ENCODE results near the gene BRF1. TPM values are rescaled to one million over a fixed set of nuclear protein-coding genes. Genes with fewer than 3 reads are reported as not detected.
A peak's percentile ranks its signal among the peaks of the same experiment; 100 is the strongest.
"Not testable (repeated sequence)": the region's sequence is repeated elsewhere in the genome, so short reads cannot be mapped to it uniquely, and the experiment has no call there.

BRF1 gene
- total RNA-seq, 1 experiment from 2014 or later, result 26.4 TPM

- CTCF ChIA-PET, result interaction anchor here (0.6 kb wide), 1 partner anchor 92 kb away, joined by 3 read pairs; no protein-coding TSS in a partner anchor
- H3K36me3 Mint-ChIP-seq, result peaks cover 4% of the 10 kb centered on the region; the same call in 1 of the 2 replicates
- H3K27me3 Mint-ChIP-seq (ENCODE audit: low read depth), result no peaks in the 10 kb centered on the region
- H3K4me3 Mint-ChIP-seq, result no peak overlapping the region
- peaks cover 11% of the 10 kb centered on the region for H3K4me1 Mint-ChIP-seq
- TF ChIP-seq ZNF396 (CRISPR knock-in tag; IDR thresholded peaks at IDR 0.05; ENCODE audit: borderline replicate concordance), result no peak
- TF ChIP-seq USF1 (CRISPR knock-in tag; IDR thresholded peaks at IDR 0.05), result no peak
- TF ChIP-seq E2F4 (CRISPR knock-in tag; IDR thresholded peaks at IDR 0.05; ENCODE audit: borderline replicate concordance, low read depth), result no peak
- no peak for TF ChIP-seq GABPB1 (CRISPR knock-in tag; IDR thresholded peaks at IDR 0.05)
- TF ChIP-seq IRF1 (CRISPR knock-in tag; IDR thresholded peaks at IDR 0.05), result no peak
- no peak for TF ChIP-seq CREB1 (CRISPR knock-in tag; IDR thresholded peaks at IDR 0.05)
- TF ChIP-seq ZNF121 (CRISPR knock-in tag; IDR thresholded peaks at IDR 0.05), result no peak
- TF ChIP-seq MAX (CRISPR knock-in tag; IDR thresholded peaks at IDR 0.05), result no peak
- ATAC-seq (no peak), DNase-seq (ENCODE audit: low spot score) (no peak)
- H3K9me3 Mint-ChIP-seq, result no peaks in the 10 kb centered on the region
- POLR2A ChIA-PET, result no interaction called here
- no peak overlapping the region for H3K27ac Mint-ChIP-seq
These were observed 35.1 kb upstream of the BRF1 start for GRCh38 chr14:105335735-105336476.

GRCh38 chr14:105335231-105335542 lies 34.4 kb upstream of the BRF1 start:
- not testable (repeated sequence) for H3K9me3 Mint-ChIP-seq; DNase-seq (ENCODE audit: low spot score); H3K4me3 Mint-ChIP-seq; ATAC-seq; H3K36me3 Mint-ChIP-seq; H3K27me3 Mint-ChIP-seq (ENCODE audit: low read depth); H3K27ac Mint-ChIP-seq
- H3K4me1 Mint-ChIP-seq, result peaks cover 16% of the 10 kb centered on the region
- ChIA-PET POLR2A (interaction anchor here (1.7 kb wide), 1 partner anchor 21 kb away, joined by 9 read pairs; the partner anchor contains the start of gene PACS2), CTCF (interaction anchor here (1.4 to 2.4 kb wide), 6 partner anchors 17 to 128 kb away, joined by 4 to 15 read pairs (median 8); partner anchors contain the start of genes BRF1 and BTBD6)

- Mint-ChIP-seq H3K4me3 (no peak overlapping the region), H3K4me1 (peaks cover 15% of the 10 kb centered on the region), H3K9me3 (no peaks in the 10 kb centered on the region), H3K27ac (peak overlapping the region; percentile 80), H3K36me3 (peaks cover 4% of the 10 kb centered on the region; the same call in 1 of the 2 replicates), H3K27me3 (ENCODE audit: low read depth) (no peaks in the 10 kb centered on the region)
- peak; percentile 65 for ATAC-seq
- no peak for TF ChIP-seq PRDM15 (CRISPR knock-in tag; IDR thresholded peaks at IDR 0.05)
- no peak for TF ChIP-seq ZNF121 (CRISPR knock-in tag; IDR thresholded peaks at IDR 0.05)
- TF ChIP-seq ZNF425 (CRISPR knock-in tag; conservative IDR thresholded peaks at IDR 0.05), result no peak
- TF ChIP-seq ZNF416 (CRISPR knock-in tag; IDR thresholded peaks at IDR 0.05), result no peak
- TF ChIP-seq ZSCAN18 (CRISPR knock-in tag; IDR thresholded peaks at IDR 0.05), result no peak
- no peak for TF ChIP-seq ATF1 (CRISPR knock-in tag; IDR thresholded peaks at IDR 0.05)
- TF ChIP-seq IRF1 (CRISPR knock-in tag; IDR thresholded peaks at IDR 0.05), result no peak
- 0 out of 2 replicates have a peak, but pooled peaks have one; percentile 10 for TF ChIP-seq FOXP1 (CRISPR knock-in tag; IDR thresholded peaks at IDR 0.05; ENCODE audit: borderline replicate concordance)
- DNase-seq (ENCODE audit: low spot score), result no peak
- CTCF ChIA-PET, result interaction anchor here (0.6 to 2.4 kb wide), 22 partner anchors 8 to 289 kb away, joined by 3 to 15 read pairs (median 5); partner anchors contain the start of genes BRF1, BTBD6 and PACS2
- POLR2A ChIA-PET, result interaction anchor here (1.7 kb wide), 1 partner anchor 21 kb away, joined by 9 read pairs; the partner anchor contains the start of gene PACS2
These were observed 33.8 kb upstream of the BRF1 start for GRCh38 chr14:105334383-105335230.

All from WTC11 (cell line).